Left ventricle myocardium inferior (tissue), 1 donor: ENCODE data around the gene RUVBL1. TPM values are rescaled to one million over a fixed set of nuclear protein-coding genes. Genes with fewer than 3 reads are reported as not detected.

ENCODE experiments used
- DNase-seq: peaks from one replicate; pipeline ENCODE4 v3.0.0-alpha.2; 2020
- H3K27ac ChIP-seq: fragments of 200-600 bp; replicated peaks from 2 replicates; pipeline ENCODE4 v1.8.0; 2021
- H3K27me3 ChIP-seq: fragments of 200-600 bp; 2 replicates; pipeline ENCODE4 v1.8.0; 2021; ENCODE audit warnings: low read depth
- H3K36me3 ChIP-seq: fragments of 200-600 bp; 2 replicates; pipeline ENCODE4 v1.8.0; 2021
- H3K4me1 ChIP-seq: fragments of 200-600 bp; 2 replicates; pipeline ENCODE4 v1.8.0; 2021
- H3K4me3 ChIP-seq: fragments of 200-600 bp; 2 replicates; pipeline ENCODE4 v1.8.0; 2021; ENCODE audit warnings: mild to moderate bottlenecking, moderate library complexity
- H3K9me3 ChIP-seq: fragments of 200-600 bp; replicated peaks from 2 replicates; pipeline ENCODE4 v1.8.0; 2021
- CTCF ChIP-seq: fragments of 200-600 bp; IDR thresholded peaks from 2 replicates; pipeline ENCODE4 v1.8.0; 2021; ENCODE audit warnings: antibody characterized with exemption, mild to moderate bottlenecking, borderline replicate concordance
- intact Hi-C: fragments of 100-400 bp; cut with micrococcal nuclease; formaldehyde crosslinking; loops from one replicate; pipeline ENCODE4 v1.11.0; 2022
- total RNA-seq: library from RNA; stranded (reverse); fragmentation: NEBNext Ultra II Directional; extraction: Animal tissue kit (Norgen Biotek cat#: 25700); gene quantifications from one replicate; pipeline ENCODE4 v1.2.1, GENCODE V29; 2021
- donor health status: DM: no; HTN: yes; CAD: no; lungs with severe emphysema.

Gene RUVBL1
- total RNA-seq, 1 donor from 2014 or later, result 25.3 TPM

- no peak overlapping the region for H3K4me3 ChIP-seq
- H3K9me3 ChIP-seq, result no peaks in the 10 kb centered on the region
- no peak for DNase-seq
- no peaks in the 10 kb centered on the region for H3K27me3 ChIP-seq
- no peak overlapping the region for H3K27ac ChIP-seq
- no peak for TF ChIP-seq CTCF
- no peaks in the 10 kb centered on the region for H3K4me1 ChIP-seq
- H3K36me3 ChIP-seq, result no peaks in the 10 kb centered on the region
- intact Hi-C loops, result no loop called here
Observed at GRCh38 chr3:128040041-128040440, 83.6 kb downstream of the RUVBL1 start.

- intact Hi-C loops, result no loop called here
- TF ChIP-seq CTCF, result no peak
Observed at GRCh38 chr3:128036119-128036518, 87.5 kb downstream of the RUVBL1 start.

GRCh38 chr3:128033102-128033501, 90.5 kb downstream of the RUVBL1 start:
- Histone ChIP-seq H3K9me3 (no peaks in the 10 kb centered on the region), H3K4me1 (no peaks in the 10 kb centered on the region), H3K4me3 (no peak overlapping the region), H3K27me3 (peaks cover 4% of the 10 kb centered on the region), H3K36me3 (no peaks in the 10 kb centered on the region), H3K27ac (no peak overlapping the region)
- DNase-seq, result no peak
- no peak for TF ChIP-seq CTCF
- intact Hi-C loops, result no loop called here

More at GRCh38 chr3:128036119-128036518, 87.5 kb downstream of the RUVBL1 start:
- no peaks in the 10 kb centered on the region for H3K27me3 ChIP-seq
- no peak overlapping the region for H3K4me3 ChIP-seq
- no peaks in the 10 kb centered on the region for H3K4me1 ChIP-seq
- no peaks in the 10 kb centered on the region for H3K36me3 ChIP-seq
- H3K27ac ChIP-seq, result no peak overlapping the region
- no peaks in the 10 kb centered on the region for H3K9me3 ChIP-seq
- DNase-seq, result no peak

Other genes starting within 250 kb of the RUVBL1 start
- 41.8 TPM for gene KBTBD12, start 208.6 kb downstream of the RUVBL1 start, total RNA-seq
- gene SEC61A1, start 71.4 kb downstream of the RUVBL1 start, total RNA-seq, result 65.8 TPM
- 23.7 TPM for gene EEFSEC, start 29.7 kb upstream of the RUVBL1 start, total RNA-seq